H1 (cell line): ENCODE measurements around the gene DYNLT2. TPM values are rescaled to one million over a fixed set of nuclear protein-coding genes. Genes with fewer than 3 reads are reported as not detected.

ENCODE experiments used
- KDM4A ChIP-seq: IDR thresholded peaks from one replicate; pipeline ENCODE4 v1.7.1; 2012; ENCODE audit warnings: low read depth, mild to moderate bottlenecking, moderate library complexity, low read length, inconsistent platforms; ENCODE audit not compliant: severe bottlenecking
- NANOG ChIP-seq: IDR thresholded peaks from 2 replicates; pipeline ENCODE4 v1.6.1; 2011; ENCODE audit warnings: low read length, low read depth, mild to moderate bottlenecking, inconsistent platforms; ENCODE audit not compliant: insufficient read depth, poor library complexity, severe bottlenecking
- RAD21 ChIP-seq, 2 experiments: IDR thresholded peaks in 1 of 2; conservative IDR thresholded peaks in 1 of 2; 2 replicates each; pipeline ENCODE4 v1.6.1; 2011; ENCODE audit warnings: low read depth in 2 of 2, low read length in 2 of 2, improper control_type of control experiment in 1 of 2, inconsistent platforms in 1 of 2, mild to moderate bottlenecking in 1 of 2, moderate library complexity in 1 of 2
- SRF ChIP-seq: IDR thresholded peaks from 2 replicates; pipeline ENCODE4 v1.6.1; 2011; ENCODE audit warnings: mild to moderate bottlenecking, low read depth, low read length, moderate library complexity
- polyA plus RNA-seq, 7 experiments: library from polyadenylated mRNA; depleted of rRNA in 3 of 7; stranded (reverse) in 5 of 7; unstranded in 2 of 7; fragments of >200 nt in 5 of 7; fragments of 200-250 nt in 2 of 7; gene quantifications; 1 replicate in 5 of 7; 2 replicates in 1 of 7; 4 replicates in 1 of 7; pipeline versions ENCODE4 v1.2.1 to v1.2.3, GENCODE V29; 2011 to 2013; ENCODE audit warnings: missing spikeins in 2 of 7, mixed read lengths in 2 of 7
- total RNA-seq: library from RNA; stranded (reverse); fragmentation: NEBNext Ultra II Directional; extraction: Animal tissue kit (Norgen Biotek cat#: 25700); gene quantifications from 2 replicates; pipeline ENCODE4 v1.2.1, GENCODE V29; 2021

DYNLT2 gene
- total and polyA plus RNA-seq, 2 of the 8 experiments (the other 6 are each of a cell fraction or from before 2014, with no cell fraction given), result 0.48 to 1.8 TPM

GRCh38 chr6:169774347-169774746 is 23.0 kb upstream of the DYNLT2 start (continued):
- TF ChIP-seq RAD21 (IDR thresholded peaks at IDR 0.05 in 1 of 2, conservative IDR thresholded peaks at IDR 0.05 in 1 of 2; ENCODE audit: low read depth in 2 of 2, low read length in 2 of 2), result 0 out of 4 replicates have a peak, but pooled peaks of 1 of the 2 experiments have one; percentile 10
- no peak for TF ChIP-seq NANOG
- no peak for TF ChIP-seq KDM4A
- no peak for TF ChIP-seq SRF
